HEK293 (cell line): ENCODE results near the gene HSF5.

Source experiments
- CTCF ChIA-PET: fragments of 350-600 bp; formaldehyde crosslinking; extraction: SDS; loops from one replicate; lab custom pipeline; 2021; ENCODE audit warnings: antibody characterized with exemption; lab: Yijun Ruan, JAX
- POLR2A ChIA-PET: fragments of 300-600 bp; formaldehyde crosslinking; extraction: SDS; loops from one replicate; lab custom pipeline; 2020; ENCODE audit warnings: antibody characterized with exemption, inconsistent platforms; lab: Yijun Ruan, JAX
- H3K27ac ChIP-seq: fragments of 200-500 bp; sonication (Bioruptor generic); 2 replicates; pipeline ENCODE4 v1.5.1; 2014; ENCODE audit warnings: low read depth, low read length, control low read depth, inconsistent platforms; ENCODE audit errors: extremely low read depth
- H3K36me3 ChIP-seq, 2 experiments: fragments of 200-500 bp in 1 of 2; sonication (Bioruptor generic) in 1 of 2; 1 replicate in 1 of 2; 2 replicates in 1 of 2; pipeline ENCODE4 v1.5.1; 2014 to 2017; ENCODE audit warnings: inconsistent platforms in 2 of 2, low read length in 2 of 2; ENCODE audit not compliant: control insufficient read depth in 2 of 2, insufficient read depth in 1 of 2
- H3K4me1 ChIP-seq: fragments of 200-500 bp; sonication (Bioruptor generic); 2 replicates; pipeline ENCODE4 v1.5.1; 2014; ENCODE audit warnings: mild to moderate bottlenecking, low read length, inconsistent platforms; ENCODE audit not compliant: control insufficient read depth, insufficient read depth
- H3K4me3 ChIP-seq: 2 replicates; pipeline ENCODE4 v1.5.1; 2011; ENCODE audit warnings: low read depth, mild to moderate bottlenecking, control low read depth, low read length, moderate library complexity
- H3K9me3 ChIP-seq: fragments of 200-500 bp; sonication (Bioruptor generic); 2 replicates; pipeline ENCODE4 v1.5.1; 2014; ENCODE audit warnings: low read depth, low read length, inconsistent platforms; ENCODE audit not compliant: control insufficient read depth, insufficient read depth
- ELK4 ChIP-seq: IDR thresholded peaks from 2 replicates; pipeline ENCODE4 v1.6.1; 2011; ENCODE audit warnings: mild to moderate bottlenecking, low read depth, low read length, borderline replicate concordance
- OVOL3 ChIP-seq: fragments of 450-650 bp; formaldehyde crosslinking; IDR thresholded peaks from 2 replicates; pipeline ENCODE4 v1.5.1; 2016; ENCODE audit warnings: missing biosample characterization, missing genetic modification characterization
- SP7 ChIP-seq: fragments of 450-650 bp; formaldehyde crosslinking; IDR thresholded peaks from 2 replicates; pipeline ENCODE4 v1.5.1; 2016; ENCODE audit warnings: missing biosample characterization, missing genetic modification characterization
- ZBTB48 ChIP-seq: fragments of 450-650 bp; formaldehyde crosslinking; IDR thresholded peaks from 2 replicates; pipeline ENCODE4 v1.5.1; 2016; ENCODE audit warnings: missing biosample characterization, missing genetic modification characterization
- ZBTB49 ChIP-seq: fragments of 450-650 bp; formaldehyde crosslinking; IDR thresholded peaks from 2 replicates; pipeline ENCODE4 v1.5.1; 2016; ENCODE audit warnings: missing biosample characterization, missing genetic modification characterization, low read depth
- ZBTB6 ChIP-seq: fragments of 450-650 bp; formaldehyde crosslinking; IDR thresholded peaks from 2 replicates; pipeline ENCODE4 v1.5.1; 2017; ENCODE audit warnings: missing biosample characterization, missing genetic modification characterization
- ZNF133 ChIP-seq: fragments of 450-650 bp; formaldehyde crosslinking; IDR thresholded peaks from 2 replicates; pipeline ENCODE4 v1.5.1; 2016; ENCODE audit warnings: missing biosample characterization, missing genetic modification characterization
- ZNF138 ChIP-seq: fragments of 450-650 bp; formaldehyde crosslinking; IDR thresholded peaks from 2 replicates; pipeline ENCODE4 v1.5.1; 2016; ENCODE audit warnings: missing biosample characterization, missing genetic modification characterization, borderline replicate concordance
- ZNF140 ChIP-seq: fragments of 450-650 bp; formaldehyde crosslinking; IDR thresholded peaks from 2 replicates; pipeline ENCODE4 v1.5.1; 2016; ENCODE audit warnings: missing biosample characterization, missing genetic modification characterization
- ZNF214 ChIP-seq: fragments of 450-650 bp; formaldehyde crosslinking; IDR thresholded peaks from 2 replicates; pipeline ENCODE4 v1.5.1; 2017; ENCODE audit warnings: missing biosample characterization, mild to moderate bottlenecking, missing genetic modification characterization, borderline replicate concordance
- ZNF335 ChIP-seq: fragments of 450-650 bp; formaldehyde crosslinking; conservative IDR thresholded peaks from 2 replicates; pipeline ENCODE4 v1.5.1; 2016; ENCODE audit warnings: missing biosample characterization, missing genetic modification characterization
- ZNF37A ChIP-seq: fragments of 450-650 bp; IDR thresholded peaks from 2 replicates; pipeline ENCODE4 v1.5.1; 2018; ENCODE audit warnings: missing biosample characterization, missing genetic modification characterization
- ZNF488 ChIP-seq: fragments of 450-650 bp; formaldehyde crosslinking; IDR thresholded peaks from 2 replicates; pipeline ENCODE4 v1.5.1; 2016; ENCODE audit warnings: missing biosample characterization, missing genetic modification characterization
- ZNF501 ChIP-seq: fragments of 450-650 bp; formaldehyde crosslinking; IDR thresholded peaks from 2 replicates; pipeline ENCODE4 v1.5.1; 2016; ENCODE audit warnings: missing biosample characterization, missing genetic modification characterization
- ZNF513 ChIP-seq: fragments of 450-650 bp; IDR thresholded peaks from 2 replicates; pipeline ENCODE4 v1.5.1; 2018; ENCODE audit warnings: missing biosample characterization, missing genetic modification characterization
- ZNF530 ChIP-seq: fragments of 450-650 bp; formaldehyde crosslinking; IDR thresholded peaks from 2 replicates; pipeline ENCODE4 v1.5.1; 2016; ENCODE audit warnings: low read depth, missing biosample characterization, missing genetic modification characterization
- ZNF621 ChIP-seq: fragments of 450-650 bp; formaldehyde crosslinking; IDR thresholded peaks from 2 replicates; pipeline ENCODE4 v1.5.1; 2017; ENCODE audit warnings: missing biosample characterization, missing genetic modification characterization
- ZNF777 ChIP-seq: fragments of 450-650 bp; formaldehyde crosslinking; IDR thresholded peaks from 2 replicates; pipeline ENCODE4 v1.5.1; 2017; ENCODE audit warnings: missing biosample characterization, missing genetic modification characterization, borderline replicate concordance
- ZSCAN5A ChIP-seq: fragments of 450-650 bp; formaldehyde crosslinking; IDR thresholded peaks from 2 replicates; pipeline ENCODE4 v1.5.1; 2016; ENCODE audit warnings: missing biosample characterization, missing genetic modification characterization
- ZXDB ChIP-seq: fragments of 450-650 bp; formaldehyde crosslinking; IDR thresholded peaks from 2 replicates; pipeline ENCODE4 v1.5.1; 2016; ENCODE audit warnings: missing biosample characterization, missing genetic modification characterization

The HSF5 gene

GRCh38 chr17:58436245-58436644 lies 52.0 kb downstream of the HSF5 start (continued):
- no peak for TF ChIP-seq ZNF37A (tag by site-specific recombination)
- TF ChIP-seq ZNF513 (tag by site-specific recombination), result no peak
- no peak for TF ChIP-seq ZNF621 (tag by site-specific recombination)
- TF ChIP-seq ZBTB49 (tag by site-specific recombination), result no peak

GRCh38 chr17:58432806-58433573 lies 55.2 kb downstream of the HSF5 start:
- Histone ChIP-seq H3K4me1 (no peaks in the 10 kb centered on the region), H3K4me3 (no peak overlapping the region), H3K36me3 (no peaks in the 10 kb centered on the region), H3K27ac (no peak overlapping the region), H3K9me3 (no peaks in the 10 kb centered on the region)
- ChIA-PET POLR2A (interaction anchor here (1.3 kb wide), 1 partner anchor 16 kb away, joined by 5 read pairs; the partner anchor contains the start of gene RNF43), CTCF (interaction anchor here (0.6 to 2.1 kb wide), 11 partner anchors 12 to 1126 kb away, joined by 3 to 13 read pairs (median 5); partner anchors contain the start of gene RNF43)
- TF ChIP-seq ELK4 (no peak), ZNF488 (tag by site-specific recombination) (no peak), ZNF621 (tag by site-specific recombination) (no peak), ZNF138 (tag by site-specific recombination) (no peak), OVOL3 (tag by site-specific recombination) (no peak), ZNF501 (tag by site-specific recombination) (no peak)

GRCh38 chr17:58427807-58428206 lies 60.4 kb downstream of the HSF5 start:
- POLR2A ChIA-PET, result no interaction called here

GRCh38 chr17:58421711-58422110 lies 66.5 kb downstream of the HSF5 start:
- H3K9me3 ChIP-seq, result no peaks in the 10 kb centered on the region
- H3K36me3 ChIP-seq, result no peaks in the 10 kb centered on the region
- CTCF ChIA-PET, result interaction anchor here (0.6 to 3.2 kb wide), 4 partner anchors 9 to 361 kb away, joined by 3 to 11 read pairs (median 3); partner anchors contain the start of gene SUPT4H1
- no peak overlapping the region for H3K4me3 ChIP-seq
- peaks cover 7% of the 10 kb centered on the region; the same call in 1 of the 2 replicates for H3K4me1 ChIP-seq
- POLR2A ChIA-PET, result no interaction called here
- H3K27ac ChIP-seq, result no peak overlapping the region
- TF ChIP-seq ZBTB6 (tag by site-specific recombination) (no peak), ZSCAN5A (tag by site-specific recombination) (no peak), ZXDB (tag by site-specific recombination) (no peak), ZNF777 (tag by site-specific recombination) (no peak), ZNF335 (tag by site-specific recombination) (no peak), ZNF140 (tag by site-specific recombination) (no peak), ZBTB48 (tag by site-specific recombination) (no peak), ZNF133 (no peak)

More at GRCh38 chr17:58427807-58428206, 60.4 kb downstream of the HSF5 start:
- no peak overlapping the region for H3K27ac ChIP-seq
- TF ChIP-seq ZNF530 (tag by site-specific recombination), result no peak
- no peak for TF ChIP-seq ZNF214 (tag by site-specific recombination)
- no peak for TF ChIP-seq SP7 (tag by site-specific recombination)
- H3K4me3 ChIP-seq, result no peak overlapping the region
- H3K9me3 ChIP-seq, result no peaks in the 10 kb centered on the region
- CTCF ChIA-PET, result interaction anchor here (0.7 to 3.8 kb wide), 4 partner anchors 11 to 110 kb away, joined by 3 to 22 read pairs (median 11); partner anchors contain the start of gene RNF43
- H3K36me3 ChIP-seq, result no peaks in the 10 kb centered on the region
- H3K4me1 ChIP-seq, result no peaks in the 10 kb centered on the region
